Measurements from ENCODE around the gene SUN2.

The SUN2 gene

DNA sequence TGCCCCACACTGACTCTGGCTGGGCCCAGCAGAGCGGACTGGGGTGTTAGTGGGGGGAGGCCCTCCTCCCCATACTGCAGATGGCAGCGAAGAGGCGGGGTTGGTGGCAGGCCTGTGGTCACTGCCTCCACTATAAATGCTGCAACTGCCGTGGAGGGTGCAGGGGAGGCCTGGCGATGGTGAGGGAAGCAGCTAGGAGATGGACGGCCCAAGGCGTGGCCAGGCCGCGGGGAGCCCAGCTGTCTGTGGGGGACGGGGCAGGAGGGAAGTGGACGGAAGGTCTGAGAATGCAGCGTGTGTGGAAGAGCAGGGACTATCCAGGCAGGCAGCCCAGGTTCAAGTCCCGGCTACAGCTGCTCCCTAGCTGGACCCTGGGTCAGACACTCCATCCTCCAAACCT is 19.9 kb upstream of the SUN2 start:
- DNase-seq, result no peak

DNA sequence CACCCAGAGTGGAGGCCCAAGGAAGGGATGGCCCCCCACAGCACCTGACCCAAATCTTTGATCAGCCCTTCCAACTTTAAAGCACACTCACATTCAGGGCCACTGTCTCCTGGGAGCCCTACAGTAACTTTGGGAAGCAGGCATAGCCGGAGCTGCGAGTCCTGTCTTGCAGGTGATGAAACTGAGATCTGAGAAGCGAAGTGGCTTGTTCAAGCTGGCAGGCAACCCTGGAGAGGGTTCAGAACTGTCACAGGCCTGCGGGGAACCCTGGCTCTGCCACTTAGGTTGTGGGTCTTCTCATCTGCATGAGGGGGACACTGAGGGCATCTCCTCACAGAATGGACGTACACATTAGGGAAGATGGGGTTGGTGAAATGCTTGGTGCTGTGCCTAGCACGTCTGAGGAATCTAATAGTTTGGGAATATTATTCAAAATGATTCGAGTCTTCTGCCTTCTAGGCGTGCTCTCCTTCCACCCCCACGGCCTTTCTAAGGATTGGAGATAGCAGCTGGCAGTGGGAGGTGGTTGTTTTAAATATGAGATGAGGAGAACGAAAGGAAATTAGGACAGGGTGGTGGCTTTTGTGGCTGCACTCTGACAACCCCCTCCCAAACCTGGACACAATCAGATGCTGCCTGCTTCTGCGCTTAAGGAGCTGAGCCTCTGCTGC is 18.8 kb upstream of the SUN2 start:
- no peak for DNase-seq

DNA sequence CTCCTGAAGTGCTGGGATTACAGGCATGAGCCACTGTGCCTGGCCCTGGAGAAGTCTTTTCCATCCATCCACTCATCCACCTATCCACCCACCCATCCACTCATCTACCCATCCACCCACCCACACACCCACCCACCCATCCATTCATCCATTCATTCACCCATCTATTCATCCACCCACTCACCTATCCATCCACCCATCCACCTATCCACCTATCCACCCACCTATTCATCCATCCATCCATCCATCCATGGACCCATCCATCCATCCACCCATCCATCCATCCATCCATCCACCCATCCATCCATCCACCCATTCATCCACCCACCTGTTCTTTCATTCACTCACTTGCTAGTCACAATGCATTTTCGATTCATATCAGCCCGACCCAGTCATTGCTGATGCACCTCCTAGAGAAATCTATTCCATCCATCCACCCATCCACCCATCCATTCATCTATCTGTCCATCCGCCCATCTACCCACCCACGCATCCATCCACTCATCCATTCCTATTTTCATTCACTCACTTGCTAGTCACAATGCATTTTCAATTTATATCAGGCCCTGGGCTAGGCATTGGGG is 17.7 kb upstream of the SUN2 start:
- DNase-seq, result no peak

DNA sequence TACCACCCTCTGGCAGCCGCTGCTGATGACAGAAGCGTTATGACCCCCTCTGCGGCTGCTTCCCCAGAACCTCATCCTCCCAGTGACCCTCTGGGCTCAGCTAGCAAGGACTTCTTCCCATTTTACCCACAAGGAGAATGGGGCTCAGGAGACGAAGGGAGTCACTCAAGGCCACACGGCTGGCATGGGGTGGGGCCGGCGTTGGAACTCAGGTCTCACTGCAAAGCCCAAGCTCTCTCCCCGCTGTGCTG is 16.8 kb upstream of the SUN2 start:
- no peak for DNase-seq

DNA sequence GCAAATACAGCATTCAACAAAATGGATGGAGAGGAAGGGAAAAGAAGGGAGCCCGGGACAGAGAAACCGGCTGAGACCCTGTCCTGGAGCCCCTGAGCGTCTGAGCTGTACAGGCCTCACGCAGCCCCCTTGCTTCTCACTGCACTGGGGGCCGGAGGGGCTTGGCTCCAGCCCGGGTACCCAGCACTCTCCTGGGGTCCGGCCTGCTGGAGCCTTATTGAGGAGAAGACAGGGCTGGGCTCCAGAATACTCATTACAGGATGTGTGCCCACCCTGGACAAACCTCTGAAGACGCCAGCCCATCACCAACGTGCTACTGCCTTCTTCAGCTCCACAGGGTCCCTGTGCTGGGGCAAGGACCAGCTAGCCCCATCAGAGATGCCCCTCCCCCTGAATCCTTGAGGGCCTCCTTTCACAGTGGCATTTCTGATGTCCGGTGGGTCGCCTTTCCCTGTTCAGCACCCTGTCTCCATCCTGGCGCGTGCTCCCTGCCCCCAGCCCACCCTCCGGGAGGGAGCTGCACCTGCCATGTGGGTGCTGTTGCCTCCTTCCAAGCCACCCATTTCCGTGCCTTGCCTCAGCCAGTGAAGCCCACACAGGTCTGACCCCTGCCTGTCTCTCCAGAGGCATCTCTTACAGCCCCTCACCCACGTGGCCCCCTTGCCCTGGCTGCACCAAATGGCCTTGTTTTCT is 14.6 kb upstream of the SUN2 start:
- no peak for DNase-seq

DNA sequence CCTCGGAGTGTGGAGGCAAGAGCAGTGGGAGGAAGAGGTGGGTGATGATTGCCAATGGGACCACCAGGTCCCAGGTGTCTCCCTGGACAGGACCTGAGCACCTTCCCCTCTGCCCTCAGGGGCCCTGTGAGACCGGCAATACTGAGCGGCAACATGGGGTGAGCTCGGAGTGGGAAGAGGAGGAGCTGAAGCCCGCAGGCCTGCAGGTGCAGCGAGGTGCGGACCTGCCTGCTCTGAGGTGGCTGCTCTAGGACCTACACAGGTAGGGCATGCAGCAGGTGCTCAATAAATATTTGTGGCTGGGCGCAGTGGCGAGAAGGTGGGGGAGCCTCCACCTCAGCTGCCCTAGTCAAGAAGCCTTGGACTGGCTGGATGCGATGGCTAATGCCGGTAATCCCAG is 12.2 kb upstream of the SUN2 start:
- no peak for DNase-seq

DNA sequence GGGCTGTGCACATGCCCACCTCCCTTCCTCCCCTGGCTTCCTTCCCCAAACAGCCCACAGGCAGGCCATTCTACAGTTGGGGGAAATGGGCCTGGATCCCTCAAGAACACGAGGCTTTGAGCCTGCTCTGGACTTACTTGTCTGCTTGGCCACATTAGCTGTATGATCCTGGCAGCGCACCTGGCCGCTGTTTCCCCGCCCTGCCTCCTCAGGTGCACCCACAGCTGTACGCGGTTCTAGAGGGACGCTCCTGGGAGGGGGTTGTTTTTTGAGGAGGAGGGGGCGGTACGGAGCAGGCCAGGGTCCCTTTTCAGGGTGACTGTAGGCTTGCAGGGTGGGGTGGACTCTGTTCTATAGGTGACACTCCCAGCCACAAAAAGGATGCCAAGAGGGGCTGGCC is 11.5 kb upstream of the SUN2 start:
- no peak for DNase-seq

DNA sequence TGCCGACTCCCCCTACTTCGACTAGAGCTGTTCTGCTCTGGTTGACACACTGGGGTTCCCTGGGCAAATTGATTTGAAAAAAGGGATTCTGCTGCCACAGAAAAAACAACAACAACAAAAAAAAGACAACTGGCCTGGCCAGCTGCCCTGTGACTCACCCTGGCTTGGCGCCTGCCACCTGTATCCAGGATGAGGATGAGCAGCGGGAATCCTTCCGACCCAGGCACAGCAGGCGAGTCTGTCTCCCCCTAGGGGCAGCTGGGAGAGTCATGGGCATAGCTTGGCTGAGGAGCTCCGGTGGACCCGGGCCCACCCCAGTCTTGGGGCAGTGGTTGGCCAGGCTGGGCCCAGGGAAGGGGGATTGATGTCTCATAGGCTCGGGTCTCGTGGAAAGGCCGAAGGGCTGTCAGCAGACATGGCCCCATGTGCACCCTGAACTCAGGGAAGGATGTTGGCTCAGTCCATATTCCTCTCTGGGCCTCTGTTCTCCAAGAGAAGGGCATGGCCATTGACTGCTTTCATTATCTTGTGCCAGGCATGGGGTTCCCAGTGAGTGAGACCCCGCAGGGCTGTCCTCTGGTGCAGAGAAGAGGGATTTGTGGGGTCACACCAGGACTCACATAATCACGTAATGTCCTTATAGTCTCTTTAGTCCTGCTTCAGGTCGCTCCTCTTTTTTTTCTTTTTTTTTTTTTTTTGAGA is 10.4 kb upstream of the SUN2 start:
- peak; percentile 36 for DNase-seq

DNA sequence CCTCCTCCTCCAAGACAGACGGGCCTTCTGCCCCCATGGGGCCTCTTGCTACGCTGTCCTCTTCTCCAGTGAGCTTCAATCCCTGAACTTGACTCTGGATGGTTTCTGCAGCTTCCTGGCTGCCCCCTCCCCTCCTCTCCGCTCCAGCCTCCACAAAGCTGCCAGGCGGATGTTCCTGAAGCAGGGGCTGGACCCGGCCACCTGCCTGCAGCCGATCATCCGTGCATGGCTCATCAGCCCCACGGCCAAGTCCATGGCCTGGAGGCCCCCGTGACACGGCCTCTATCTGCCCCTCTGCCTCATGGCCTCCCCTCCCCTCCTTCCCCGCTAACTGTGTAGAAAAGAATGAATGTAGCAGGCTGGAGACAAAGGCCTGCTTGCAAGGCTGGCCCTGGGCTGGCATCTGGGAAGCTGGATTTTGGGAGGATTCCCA is 6.8 kb upstream of the SUN2 start:
- no peak for DNase-seq

DNA sequence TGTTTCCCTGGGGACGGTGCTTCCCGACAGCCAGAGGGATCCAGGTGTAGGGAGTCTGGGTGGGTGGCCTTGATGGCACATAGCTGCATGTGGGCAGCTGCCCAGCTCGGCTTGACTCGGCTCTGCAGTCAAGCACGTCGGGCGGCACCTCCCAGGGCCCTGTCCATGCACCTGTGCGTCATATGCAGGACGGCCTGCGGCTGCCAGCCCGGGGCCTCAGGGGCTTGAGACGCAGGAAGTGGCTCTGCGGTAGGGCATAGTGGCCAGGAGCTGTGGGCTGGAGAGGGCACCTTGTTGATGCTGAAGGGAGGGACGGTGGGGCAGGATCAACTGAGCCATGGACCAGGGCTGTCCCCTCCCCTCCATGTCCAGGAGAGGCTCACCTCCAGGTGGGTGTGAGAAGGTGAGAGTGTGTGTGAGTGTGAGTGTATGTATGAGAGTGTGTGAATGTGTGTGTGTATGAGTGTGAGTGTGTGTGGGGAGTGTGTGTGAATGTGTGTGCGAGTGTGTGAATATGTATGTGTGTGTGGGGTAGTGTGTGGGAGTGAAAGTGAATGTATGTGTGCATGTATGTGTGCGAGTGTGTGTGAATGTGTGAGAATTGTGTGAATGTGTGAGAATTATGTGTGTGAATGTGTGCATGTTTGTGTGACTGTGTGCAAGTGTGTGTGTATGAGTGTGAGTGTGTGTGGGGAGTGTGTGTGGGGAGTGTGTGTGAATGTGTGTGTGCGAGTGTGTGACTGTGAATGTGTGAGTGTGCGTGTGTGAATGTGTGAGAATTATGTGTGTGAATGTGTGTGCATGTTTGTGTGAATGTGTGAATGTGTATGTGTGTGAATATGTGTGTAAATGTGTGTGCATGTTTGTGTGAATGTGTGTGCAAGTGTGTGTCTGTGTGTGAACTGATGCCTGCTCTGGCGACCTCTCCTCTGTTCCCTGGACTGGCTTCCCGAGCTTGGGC is 5.7 kb upstream of the SUN2 start:
- DNase-seq, result no peak

DNA sequence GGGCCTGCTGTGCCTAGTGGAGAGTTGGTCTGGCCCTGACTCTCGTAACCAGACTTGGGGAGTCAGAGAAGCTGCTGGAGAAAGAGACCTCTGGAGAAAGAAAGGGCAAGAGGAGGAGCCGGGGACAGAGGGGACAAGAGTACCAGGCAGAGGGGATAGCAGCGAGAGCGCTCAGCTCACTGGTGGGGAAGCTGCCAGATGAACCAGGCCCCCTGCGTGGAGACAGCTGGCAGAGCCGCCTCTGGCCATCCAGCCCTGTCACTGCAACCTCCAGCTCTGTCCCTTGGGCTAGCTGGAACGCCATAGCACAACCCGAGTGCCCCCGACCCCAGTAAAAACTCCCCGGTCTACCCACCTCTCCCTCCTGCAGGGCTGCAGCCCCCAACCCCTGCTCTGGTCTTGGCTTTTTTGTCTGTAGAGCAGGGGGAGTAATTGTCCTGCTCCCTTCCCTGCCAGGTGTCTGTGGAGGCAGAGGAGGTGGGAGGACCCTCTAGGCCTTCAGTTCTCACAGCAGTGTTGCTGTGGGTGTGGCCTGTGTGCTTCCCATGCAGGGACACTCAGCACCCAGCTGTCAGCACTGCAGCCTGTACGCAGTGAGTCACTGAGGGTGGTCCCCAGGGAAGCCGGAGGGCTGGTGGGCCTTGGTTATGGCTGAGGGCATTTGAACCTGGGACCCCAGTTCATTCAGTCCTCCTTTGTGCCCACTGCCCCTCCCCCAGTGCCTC is 4.8 kb upstream of the SUN2 start:
- DNase-seq, result no peak

DNA sequence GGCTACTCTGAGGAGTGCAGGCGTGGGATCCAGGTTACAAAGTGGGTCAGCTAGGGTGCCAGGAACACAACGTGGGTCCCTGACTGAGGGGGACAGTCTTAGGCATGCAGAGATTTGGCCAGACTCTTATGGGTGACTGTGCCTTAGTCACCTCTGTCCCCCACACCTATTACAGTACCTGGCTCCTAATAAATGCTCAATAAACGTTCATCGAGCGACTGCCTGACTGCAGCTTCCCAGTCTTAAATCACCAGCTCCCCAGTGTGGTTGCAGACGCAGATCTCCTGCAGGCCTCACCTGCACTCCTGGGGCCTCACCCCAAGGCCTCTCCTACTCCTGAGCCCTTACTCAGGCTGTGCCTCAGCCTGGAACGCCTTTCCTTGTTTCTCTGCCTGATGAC is 3.2 kb upstream of the SUN2 start:
- no peak for DNase-seq

DNA sequence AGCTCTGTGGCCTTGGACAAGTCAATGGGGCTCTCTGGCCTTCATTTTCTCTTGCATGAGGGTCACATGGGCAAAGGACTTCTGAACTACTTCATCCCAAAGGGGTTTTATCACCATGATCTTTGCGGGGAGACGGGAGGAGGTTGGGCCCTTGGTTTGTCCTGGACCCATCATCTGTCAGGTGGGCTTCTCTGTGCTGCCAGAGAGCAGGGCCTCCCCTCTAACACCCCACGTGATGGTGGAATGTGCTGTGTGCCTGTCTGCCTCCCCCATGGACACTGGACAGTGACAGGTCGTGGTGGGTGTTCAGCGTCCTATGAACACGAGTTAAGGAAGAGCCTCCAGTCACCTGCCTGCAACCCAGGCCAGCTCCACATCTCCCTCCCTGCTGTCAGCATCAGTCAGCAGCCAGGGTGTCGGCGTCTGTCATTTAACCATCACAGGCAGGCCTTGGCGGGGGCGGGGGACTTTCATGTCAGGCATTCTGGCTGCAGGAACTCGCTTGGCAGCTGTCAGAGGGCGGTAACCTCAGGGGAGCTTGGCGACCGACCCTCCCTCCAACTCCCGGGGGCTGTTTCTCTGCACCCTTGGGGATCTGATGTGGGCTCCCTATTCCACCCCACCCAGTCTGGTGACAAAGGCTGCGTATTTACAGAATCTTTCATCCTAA is 2.6 kb upstream of the SUN2 start:
- DNase-seq, result peak; percentile 57

DNA sequence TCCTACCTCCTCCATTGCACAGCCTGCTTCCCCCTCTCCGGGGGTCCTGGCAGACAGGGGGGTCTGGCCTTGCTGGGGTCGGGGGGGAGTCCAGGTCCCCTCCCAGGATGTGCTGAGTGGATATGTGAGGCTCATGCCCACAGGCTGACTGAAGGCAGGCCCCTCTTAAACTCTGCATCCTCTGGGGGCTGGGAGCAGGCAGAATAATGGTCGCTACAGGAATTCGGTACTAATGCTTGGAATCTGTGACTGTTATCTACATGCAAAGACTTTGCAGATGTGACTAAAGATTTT is 1.6 kb upstream of the SUN2 start:
- no peak for DNase-seq

DNA sequence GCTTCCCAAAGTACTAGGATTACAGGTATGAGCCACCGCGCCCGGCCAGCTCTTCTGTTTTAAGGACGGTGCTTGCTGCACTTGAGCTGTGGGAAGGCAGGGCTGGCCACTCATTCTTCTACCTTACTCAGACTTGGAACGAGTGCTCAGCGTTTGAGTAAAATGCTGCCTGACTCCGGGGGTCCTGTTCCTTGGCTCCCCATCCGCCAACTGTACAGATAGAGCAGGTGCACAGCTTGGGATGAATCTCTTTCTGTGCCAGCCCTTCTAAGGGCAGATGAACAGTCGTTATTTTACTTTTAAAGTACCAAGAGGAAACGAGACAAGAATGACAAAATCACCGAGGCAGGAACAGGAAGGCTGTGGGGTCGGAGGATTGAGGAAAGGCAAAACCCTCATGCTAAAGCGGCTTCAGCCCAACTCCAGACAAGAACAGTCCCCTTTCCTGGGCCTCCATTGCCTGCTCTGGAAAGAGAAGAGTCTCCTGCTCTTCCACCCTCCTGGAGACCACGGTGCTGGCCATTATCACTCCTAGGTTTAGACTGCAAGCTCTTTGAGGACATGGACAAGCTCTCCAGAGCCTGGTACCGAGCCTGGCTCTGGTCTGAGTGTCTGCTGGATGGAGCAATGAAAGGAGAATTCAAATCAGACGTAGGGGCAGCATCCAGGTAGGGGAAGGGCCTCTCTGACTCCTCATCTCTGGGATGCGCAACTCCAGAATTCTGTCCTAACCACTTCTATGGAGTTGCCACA is 1.1 kb upstream of the SUN2 start:
- DNase-seq, result peak; percentile 69

DNA sequence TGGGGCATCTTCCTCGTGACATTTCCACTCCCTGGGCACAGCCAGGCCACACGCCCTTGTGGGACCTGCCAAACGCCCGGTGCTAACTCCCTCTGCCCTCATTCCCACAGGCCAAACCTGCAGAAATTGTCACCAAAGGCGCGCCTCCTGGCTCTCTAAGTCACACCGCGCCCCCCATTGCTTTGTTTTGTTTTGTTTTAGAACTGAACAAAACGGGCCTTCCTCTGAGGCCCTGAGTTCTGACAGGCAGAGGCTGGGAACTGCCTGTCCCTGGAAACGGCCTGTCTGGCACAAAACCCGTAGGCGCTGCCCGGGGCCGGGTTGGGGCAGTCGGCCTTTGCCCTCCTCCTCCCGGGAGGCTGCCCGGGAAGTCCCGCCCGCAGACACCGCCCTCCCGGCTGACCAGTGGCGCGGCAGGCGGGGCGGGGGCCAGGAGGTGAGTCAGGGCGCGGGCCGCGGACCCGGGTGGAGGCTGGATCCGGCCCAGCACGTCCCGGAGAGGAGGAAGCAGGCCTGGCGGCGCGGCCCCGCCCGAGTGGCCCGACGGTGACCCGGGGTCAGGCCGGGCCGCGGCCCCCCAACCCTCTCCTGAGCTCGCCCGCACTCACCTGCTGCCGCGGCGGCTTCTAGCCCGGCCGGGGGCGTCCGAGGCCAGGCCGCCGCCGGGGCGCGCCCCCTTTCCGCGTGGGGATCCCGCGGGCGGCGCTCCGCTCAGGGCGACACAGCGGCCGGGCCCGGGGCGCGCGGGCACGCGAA is 465 bp downstream of the SUN2 start:
- DNase-seq, result peak; percentile 75

DNA sequence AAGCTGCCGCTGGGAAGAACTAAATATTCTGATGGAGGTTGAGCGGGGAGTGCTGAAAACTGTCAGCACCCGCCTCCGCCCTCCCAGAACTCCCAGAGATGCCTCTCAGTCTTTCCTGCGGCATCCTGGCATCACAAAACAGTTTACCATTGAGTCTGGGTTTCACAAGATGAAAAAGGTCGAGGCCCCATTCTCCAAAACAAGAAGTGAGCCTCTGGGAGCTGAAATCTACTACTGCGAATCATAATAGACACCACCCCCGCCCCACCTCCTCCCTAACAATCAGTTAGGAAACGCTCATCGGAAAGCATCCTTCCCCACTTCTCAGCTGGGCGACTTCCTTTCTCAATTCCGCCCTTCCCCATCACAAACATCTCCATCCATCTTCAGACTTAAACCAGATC is 1.0 kb downstream of the SUN2 start:
- DNase-seq, result peak; percentile 57

DNA sequence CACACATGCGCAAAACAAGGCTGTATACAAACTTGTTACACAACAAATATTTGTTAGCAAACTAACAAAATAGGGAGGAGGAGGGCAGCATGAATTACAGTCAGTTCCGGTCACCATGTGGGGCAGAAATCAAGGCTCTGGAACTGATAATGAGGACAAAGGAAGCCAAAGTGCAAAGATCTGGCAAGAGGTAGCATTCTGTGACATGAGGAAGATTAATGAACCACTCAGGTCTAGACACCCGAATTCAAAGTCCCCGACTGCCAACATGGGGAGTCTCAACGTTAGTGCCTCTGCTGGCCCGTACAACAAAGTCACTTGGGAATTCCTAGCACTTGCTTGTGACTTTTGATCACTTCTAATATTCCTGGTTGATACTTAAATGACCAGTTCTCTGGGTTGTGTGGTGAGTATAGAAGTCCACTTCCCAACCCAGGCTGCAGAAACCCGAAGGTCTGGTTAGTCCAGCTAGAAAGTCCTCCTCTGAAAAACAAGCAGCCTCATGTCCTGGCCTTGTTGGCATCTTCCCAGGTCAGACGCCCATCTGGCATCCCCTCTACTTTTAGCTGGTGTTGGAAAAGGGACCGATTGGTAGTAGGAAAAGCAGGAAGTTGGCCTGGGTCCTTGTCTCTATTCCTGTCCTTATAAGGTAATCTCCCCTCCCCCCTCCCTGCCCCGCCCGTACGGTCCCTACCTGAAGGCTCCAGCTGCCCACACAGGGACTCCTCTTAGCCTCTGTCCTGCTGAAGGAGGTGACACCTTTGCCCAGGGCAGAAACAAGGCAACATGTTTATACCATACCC is 1.6 kb downstream of the SUN2 start:
- DNase-seq, result peak; percentile 52
